Measurements from ENCODE around the gene PDCD5.
"Not testable (repeated sequence)": the region's sequence is repeated elsewhere in the genome, so short reads cannot be mapped to it uniquely, and the experiment has no call there.

Gene PDCD5

DNA sequence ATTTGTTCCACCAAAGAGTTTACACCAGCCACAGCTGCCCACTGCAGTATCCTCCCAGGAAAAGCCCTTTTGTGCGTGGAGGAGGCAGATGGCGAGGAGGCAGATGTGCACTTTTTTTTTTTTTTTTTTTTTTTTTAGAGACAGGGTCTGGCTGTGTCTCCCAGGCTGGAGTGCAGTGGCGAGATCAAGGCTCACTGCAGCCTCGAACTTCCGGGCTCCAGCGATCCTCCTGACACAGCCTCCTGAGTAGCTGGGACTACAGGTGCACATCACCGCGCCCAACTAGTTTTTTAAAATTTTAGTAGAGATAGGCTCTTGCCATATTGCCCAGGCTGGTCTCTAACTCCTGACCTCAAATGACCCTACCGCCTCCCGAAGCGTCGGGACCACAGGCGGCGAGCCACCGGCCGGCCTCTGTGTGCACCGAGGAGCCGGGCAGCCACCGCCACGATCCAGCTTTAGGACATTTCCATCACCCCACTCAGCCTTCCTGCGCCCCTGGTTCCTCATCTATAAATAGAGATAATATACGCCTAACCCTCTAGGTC is 563 bp upstream of the PDCD5 start:
- DNase-seq (ENCODE audit: low read depth) = no peak

- DNase-seq (ENCODE audit: low read depth) = no peak
Observed at GRCh38 chr19:32581705-32582179, 752 bp downstream of the PDCD5 start.

- DNase-seq (ENCODE audit: low read depth) = not testable (repeated sequence)
Observed at GRCh38 chr19:32587747-32588504, 6.9 kb downstream of the PDCD5 start.

DNA sequence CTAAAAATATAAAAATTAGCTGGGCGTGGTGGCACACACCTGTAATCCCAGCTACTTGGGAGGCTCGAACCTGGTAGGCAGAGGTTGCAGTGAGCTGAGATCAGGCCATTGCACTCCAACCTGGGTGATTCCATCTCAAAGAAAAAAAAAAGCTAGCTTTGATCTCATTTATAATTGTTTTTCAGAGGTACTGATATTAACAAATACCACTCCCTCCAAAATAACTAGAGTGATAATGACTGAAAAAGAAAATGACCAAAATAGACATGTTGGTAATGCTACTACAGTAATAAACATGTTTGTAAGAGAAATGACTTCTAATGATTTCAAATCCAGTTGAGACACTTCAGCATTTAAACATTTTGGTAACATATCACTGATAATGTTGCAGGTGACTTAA is 13.0 kb downstream of the PDCD5 start:
- DNase-seq (ENCODE audit: low read depth) = no peak

DNA sequence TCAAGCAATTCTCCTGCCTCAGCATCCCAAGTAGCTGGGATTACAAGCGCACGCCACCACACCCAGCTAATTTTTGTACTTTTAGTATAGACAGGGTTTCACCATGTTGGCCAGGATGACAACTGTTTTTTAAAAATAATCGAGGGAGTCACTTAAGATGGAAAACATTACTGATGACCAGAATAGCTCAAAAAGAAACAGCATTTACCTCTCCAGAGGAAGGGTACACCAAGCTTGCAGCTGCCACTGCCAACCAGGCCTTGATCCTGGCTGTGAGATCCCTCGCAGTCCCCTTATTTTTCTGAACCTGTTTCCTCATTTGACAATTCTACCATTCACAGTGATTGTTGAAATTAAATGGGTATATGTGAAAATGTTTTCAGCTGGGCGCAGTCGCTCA is 14.5 kb downstream of the PDCD5 start:
- DNase-seq (ENCODE audit: low read depth) = no peak

DNA sequence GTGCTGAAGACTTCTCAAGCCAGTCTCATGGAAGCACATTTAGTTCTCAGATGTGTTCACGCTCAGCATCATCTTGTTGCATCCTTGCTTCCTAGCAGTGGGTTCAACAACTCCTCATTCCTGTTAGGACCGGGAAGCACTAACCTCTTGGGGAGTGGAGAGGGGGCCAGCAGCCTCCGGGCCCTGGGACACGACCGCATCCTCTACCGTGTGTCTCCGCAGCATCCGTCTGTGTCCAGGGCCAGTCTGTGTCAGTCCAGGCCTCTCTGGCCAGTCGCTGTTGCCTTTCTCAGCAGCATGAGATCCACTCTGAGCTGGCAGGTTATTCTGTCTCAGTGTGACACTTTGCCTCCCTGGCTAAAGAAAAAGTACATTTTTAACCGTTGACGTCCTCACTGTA is 17.0 kb downstream of the PDCD5 start:
- DNase-seq (ENCODE audit: low read depth) = no peak

DNA sequence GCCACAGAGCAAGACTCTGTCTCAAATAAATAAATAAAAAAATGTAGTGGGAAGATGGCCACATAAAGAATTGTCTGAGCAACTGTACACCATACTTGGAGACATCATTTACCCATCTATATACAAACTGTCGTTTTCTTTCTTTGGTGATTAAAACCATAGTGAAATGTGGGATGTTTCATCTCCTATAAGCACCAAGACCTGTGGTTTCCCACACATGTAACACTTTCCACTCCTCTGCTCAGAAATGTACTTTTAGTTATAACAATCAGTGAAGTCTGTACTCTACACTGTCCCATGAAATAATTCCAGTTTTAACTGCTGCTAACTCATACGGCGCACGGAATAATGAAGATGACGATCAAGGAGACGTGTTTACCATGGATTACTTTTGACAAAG is 18.3 kb downstream of the PDCD5 start:
- no peak for DNase-seq (ENCODE audit: low read depth)

DNA sequence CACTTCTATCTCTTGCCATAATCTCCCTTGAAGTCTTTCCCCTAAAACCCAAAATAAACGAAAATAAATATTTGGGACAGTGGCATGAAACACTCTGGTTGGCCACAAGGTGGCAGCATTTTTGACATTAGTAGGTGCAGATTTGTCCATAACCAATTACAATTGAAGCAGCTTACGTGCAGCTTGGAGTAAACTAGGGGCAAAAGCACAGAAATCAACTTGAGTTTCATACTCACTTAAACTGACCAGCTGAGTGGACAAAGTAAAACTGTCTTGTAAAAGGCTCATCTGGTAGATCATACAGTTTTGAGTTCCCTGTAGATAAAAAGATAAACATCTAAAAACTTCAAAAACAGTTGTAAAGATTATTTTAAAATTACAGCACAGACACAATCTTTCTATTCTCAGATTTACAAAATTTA is 18.8 kb downstream of the PDCD5 start:
- DNase-seq (ENCODE audit: low read depth) = no peak

DNA sequence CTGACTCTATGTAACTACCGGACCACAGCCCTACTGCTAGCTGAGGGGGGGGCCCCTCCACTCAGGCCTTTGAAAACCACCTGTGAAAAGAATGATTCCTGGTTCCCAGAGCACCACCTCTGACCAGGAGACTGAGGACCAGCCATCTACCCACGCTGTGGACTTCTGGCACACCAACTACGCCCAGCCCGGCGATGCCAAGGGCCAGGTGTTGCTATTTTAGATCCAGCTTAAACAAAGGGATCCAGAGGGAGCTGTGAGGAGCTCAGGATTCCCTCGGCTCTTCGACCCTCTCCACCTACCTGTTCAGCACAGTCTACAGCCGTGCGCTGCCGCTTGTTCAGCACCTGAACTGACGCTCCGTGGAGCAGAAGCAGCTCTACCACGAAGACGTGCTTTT is 23.0 kb downstream of the PDCD5 start:
- DNase-seq (ENCODE audit: low read depth) = no peak

- DNase-seq (ENCODE audit: low read depth) = no peak
Observed at GRCh38 chr19:32605544-32605943, 24.6 kb downstream of the PDCD5 start.

- DNase-seq (ENCODE audit: low read depth) = no peak
Observed at GRCh38 chr19:32606289-32606688, 25.3 kb downstream of the PDCD5 start.

DNA sequence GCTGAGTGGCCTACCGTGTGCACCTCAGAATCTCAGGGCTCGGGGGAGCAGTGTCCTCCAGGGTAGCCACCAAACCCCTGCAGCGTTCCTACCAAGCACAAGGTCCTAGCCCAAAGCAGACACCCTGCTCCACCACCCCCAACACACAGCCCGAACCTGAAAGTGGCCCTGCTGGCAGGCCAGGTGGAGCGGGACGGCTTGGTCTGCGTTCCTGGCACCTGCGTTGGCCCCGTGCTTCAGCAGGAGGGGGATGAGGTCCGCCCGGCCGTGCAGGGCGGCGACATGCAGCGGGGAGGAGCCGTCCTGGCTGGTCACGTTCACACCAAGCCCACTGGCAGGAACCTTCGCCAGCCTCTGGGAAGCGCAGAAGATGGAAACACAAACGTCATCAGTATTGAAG is 26.5 kb downstream of the PDCD5 start:
- no peak for DNase-seq (ENCODE audit: low read depth)

DNA sequence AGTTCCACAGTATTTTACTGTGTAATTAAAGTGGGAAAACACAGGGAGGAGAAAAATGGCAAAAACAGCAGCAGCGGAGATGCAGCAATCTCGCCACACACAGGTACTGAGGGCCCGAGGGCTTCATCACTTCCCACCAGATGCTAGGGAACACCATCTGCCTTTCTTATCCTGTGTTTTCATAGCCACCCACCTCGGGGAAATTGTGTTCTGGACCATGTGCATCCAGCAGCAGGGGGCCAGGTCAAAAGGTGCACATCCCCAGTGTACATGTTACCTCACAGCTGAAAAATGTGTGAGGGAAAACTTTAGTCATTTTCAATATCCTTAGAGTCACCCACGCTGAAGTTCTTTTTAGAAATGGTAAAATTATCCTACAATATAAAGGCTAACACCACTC is 30.2 kb downstream of the PDCD5 start:
- DNase-seq (ENCODE audit: low read depth) = no peak

- DNase-seq (ENCODE audit: low read depth) = no peak
Observed at GRCh38 chr19:32613008-32613407, 32.0 kb downstream of the PDCD5 start.

GRCh38 chr19:32614916-32615315 is 33.9 kb downstream of the PDCD5 start:
- no peak for DNase-seq (ENCODE audit: low read depth)

DNA sequence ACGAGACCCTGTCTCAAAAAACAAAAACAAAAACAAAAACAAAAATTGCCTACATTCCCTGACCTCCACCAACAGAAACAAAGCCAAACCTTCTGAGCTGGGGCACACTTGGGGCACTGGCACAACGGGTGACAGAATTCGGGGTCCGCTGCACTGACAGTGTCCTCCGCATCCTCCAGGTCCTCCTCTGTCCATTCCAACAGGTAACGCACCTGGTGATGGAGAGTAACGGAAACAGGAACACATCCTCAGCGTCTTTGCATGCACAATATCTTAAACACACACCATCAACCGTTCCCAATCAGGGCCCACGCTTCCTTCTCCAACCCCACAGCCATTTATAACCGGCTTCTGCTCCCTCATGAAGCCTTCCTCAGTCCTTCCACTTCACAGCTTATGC is 34.6 kb downstream of the PDCD5 start:
- DNase-seq (ENCODE audit: low read depth) = no peak

- no peak for DNase-seq (ENCODE audit: low read depth)
Observed at GRCh38 chr19:32619051-32619685, 38.2 kb downstream of the PDCD5 start.

- DNase-seq (ENCODE audit: low read depth) = no peak
Observed at GRCh38 chr19:32622002-32622401, 41.0 kb downstream of the PDCD5 start.

DNA sequence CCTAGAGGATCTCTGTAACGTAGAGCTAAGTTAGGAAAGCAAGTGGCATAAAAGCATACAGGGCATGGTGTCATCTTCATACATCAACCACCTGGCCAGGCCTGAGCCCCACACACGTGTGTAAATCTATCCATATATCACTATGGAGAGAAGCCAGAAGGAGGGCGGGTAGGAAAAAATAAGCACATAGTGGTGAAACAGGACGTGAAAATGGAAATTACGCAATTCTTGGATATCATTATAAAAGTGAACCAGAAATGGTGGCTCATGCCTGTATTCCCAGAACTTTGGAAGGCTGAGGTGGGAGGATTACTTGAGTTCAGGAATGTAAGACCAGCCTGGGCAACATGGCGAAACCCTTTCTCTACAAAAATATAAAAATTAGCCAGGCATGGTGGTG is 43.4 kb downstream of the PDCD5 start:
- no peak for DNase-seq (ENCODE audit: low read depth)

DNA sequence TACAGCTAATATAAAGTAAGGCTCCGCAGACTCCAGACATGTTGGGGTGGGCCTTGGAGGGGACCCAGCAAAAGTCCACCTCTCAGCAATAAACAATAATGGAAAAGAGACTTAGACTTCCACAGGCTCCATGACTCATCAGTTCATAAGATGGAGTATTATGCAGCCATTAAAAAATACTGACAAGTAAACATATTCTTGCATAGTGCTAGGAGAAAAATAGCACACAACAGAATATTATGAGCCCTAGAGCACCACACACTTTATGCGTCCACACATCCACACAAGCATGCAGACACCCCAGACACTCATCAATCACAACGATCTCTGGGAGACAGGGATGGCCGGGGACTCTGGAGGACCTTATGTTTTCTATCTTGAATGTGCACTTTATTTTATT is 46.0 kb downstream of the PDCD5 start:
- DNase-seq (ENCODE audit: low read depth) = no peak

DNA sequence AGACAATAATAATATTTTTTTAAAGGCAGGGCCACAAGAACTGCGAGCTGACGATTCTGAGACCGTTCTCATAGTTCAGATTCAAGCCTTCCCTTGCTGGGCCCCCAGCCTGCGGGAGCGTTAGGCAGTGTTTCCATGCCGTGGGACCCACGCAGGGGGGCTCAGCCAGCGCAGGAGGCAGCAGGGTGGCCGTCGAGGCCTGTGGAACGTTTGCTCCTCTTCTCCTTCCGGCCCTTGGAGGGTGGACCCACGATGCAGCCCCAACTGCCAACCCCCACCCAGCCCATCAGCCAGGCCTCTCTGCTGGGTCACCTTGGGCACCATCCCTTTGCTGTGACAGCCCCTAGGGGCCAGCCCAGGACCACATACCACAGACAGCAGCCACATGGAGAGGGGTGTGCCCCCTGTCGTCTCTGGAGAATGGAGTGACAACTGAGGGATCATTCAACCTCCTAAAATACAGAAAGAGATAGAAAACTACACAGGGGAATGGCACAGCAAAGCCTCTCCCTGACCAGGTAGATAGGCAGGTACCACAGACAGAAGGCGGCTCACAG is 46.8 kb downstream of the PDCD5 start:
- DNase-seq (ENCODE audit: low read depth) = no peak

DNA sequence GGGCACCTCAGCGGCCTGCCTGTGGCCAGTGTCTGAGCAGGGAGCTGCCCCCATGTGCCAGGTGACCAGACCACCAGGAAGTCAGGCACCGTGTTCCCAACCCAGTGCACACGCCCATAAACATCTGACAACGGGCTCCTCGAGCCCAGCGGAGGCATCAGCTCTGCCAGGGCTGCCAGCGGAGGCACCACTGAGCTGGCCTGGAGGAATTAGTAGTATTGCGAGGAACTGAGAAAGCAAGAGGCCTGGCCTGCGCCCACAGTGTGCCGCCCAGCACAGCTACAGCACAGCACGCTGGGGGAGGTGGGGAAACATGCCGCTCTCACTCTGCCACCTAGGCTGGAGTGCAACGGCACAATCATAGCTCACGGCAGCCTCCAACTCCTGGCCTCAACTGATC is 49.3 kb downstream of the PDCD5 start:
- DNase-seq (ENCODE audit: low read depth) = no peak

DNA sequence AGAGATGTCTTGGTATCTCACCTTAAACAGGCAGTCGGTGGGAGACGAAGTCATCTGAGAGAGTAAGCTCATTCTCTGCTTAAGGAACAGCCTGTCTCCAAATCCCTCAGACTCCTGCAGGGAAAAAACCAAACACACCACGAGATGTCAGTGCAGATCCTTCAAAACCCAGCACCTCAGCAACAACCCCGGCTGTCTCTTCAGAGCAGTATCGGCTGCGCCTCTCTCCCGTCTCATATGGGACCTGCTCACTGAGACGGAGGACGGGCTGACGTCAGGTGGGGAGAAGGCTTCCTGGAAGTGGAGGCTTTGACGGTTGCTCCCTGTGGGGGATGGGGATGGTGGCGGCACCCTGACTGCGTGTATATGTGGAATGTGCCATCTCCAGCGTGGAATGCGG is 50.4 kb downstream of the PDCD5 start:
- no peak for DNase-seq (ENCODE audit: low read depth)
